HCT116 (cell line): ENCODE results near the gene CUEDC1. TPM values are rescaled to one million over a fixed set of nuclear protein-coding genes. Genes with fewer than 3 reads are reported as not detected.
"Not testable (repeated sequence)": the region's sequence is repeated elsewhere in the genome, so short reads cannot be mapped to it uniquely, and the experiment has no call there.

Experiments used
- ATAC-seq: fragments of 200-7000 bp; cut with Tn5 transposase; 2 replicates; pipeline ENCODE4 v1.9.1; 2020; ENCODE audit warnings: mild to moderate bottlenecking, moderate library complexity
- BruUV-seq: library from RNA; stranded (reverse); fragments of 400-500 nt; replicated peaks from 2 replicates; lab custom pipeline; 2021; lab: Mats Ljungman, UMichigan
- CTCF ChIA-PET: fragments of 300-600 bp; sonication (Branson Sonifier 250); formaldehyde crosslinking; loops from one replicate; lab custom pipeline; 2021; ENCODE audit warnings: antibody characterized with exemption; lab: Charles Lee
- POLR2A ChIA-PET: fragments of 300-600, 350-600 bp; sonication (Branson Sonifier 250); formaldehyde crosslinking; loops from one replicate; lab custom pipeline; 2021; ENCODE audit warnings: antibody characterized with exemption; lab: Charles Lee
- RAD21 ChIA-PET, 2 experiments: fragments of 300-600 bp; sonication (Branson Sonifier 250); formaldehyde crosslinking; loops; one replicate each; lab custom pipeline; 2023; ENCODE audit warnings: low total read pairs in 2 of 2; ENCODE audit not compliant: uncharacterized antibody in 2 of 2, unreplicated experiment in 2 of 2, low non-redundant PET in 1 of 2; lab: Charles Lee
- DNase-seq: peaks from one replicate; pipeline ENCODE4 v3.0.0-alpha.2; 2010; ENCODE audit warnings: low read depth, low spot score
- H2AFZ ChIP-seq: fragments of 200-600 bp; shearing (Covaris generic), sonication (generic); 2 replicates; pipeline ENCODE4 v1.6.1; 2017; ENCODE audit warnings: low read depth, mixed run types, mixed read lengths, antibody characterized with exemption, low read length; ENCODE audit not compliant: poor library complexity, severe bottlenecking
- H3K27ac ChIP-seq: 2 replicates; pipeline ENCODE4 v1.5.1; 2012; ENCODE audit warnings: low read depth, low read length
- H3K27me3 ChIP-seq: fragments of 200-600 bp; sonication (generic); 2 replicates; pipeline ENCODE4 v1.6.1; 2016; ENCODE audit warnings: mixed run types, low read length, mixed read lengths; ENCODE audit not compliant: insufficient read depth
- H3K36me3 ChIP-seq, 2 experiments: fragments of 200-500 bp in 1 of 2; fragments of 200-600 bp in 1 of 2; sonication (Bioruptor generic) in 1 of 2; sonication (generic) in 1 of 2; 2 replicates each; pipeline versions ENCODE4 v1.5.1 to v1.6.1; 2014 to 2016; ENCODE audit warnings: low read length in 2 of 2, inconsistent platforms in 1 of 2, mixed read lengths in 1 of 2, mixed run types in 1 of 2; ENCODE audit not compliant: insufficient read depth in 2 of 2, control insufficient read depth in 1 of 2
- H3K4me1 ChIP-seq, 2 experiments: fragments of 200-600 bp in 1 of 2; sonication (generic) in 1 of 2; 2 replicates each; pipeline versions ENCODE4 v1.5.1 to v1.6.1; 2012 to 2017; ENCODE audit warnings: low read length in 2 of 2, inconsistent platforms in 1 of 2, mild to moderate bottlenecking in 1 of 2, mixed read lengths in 1 of 2, mixed run types in 1 of 2, moderate library complexity in 1 of 2; ENCODE audit not compliant: insufficient read depth in 2 of 2, control insufficient read depth in 1 of 2
- H3K4me2 ChIP-seq: fragments of 200-600 bp; sonication (generic); 2 replicates; pipeline ENCODE4 v1.6.1; 2017; ENCODE audit warnings: mixed run types, low read length, mixed read lengths
- H3K4me3 ChIP-seq, 2 experiments: fragments of 200-600 bp in 1 of 2; sonication (generic) in 1 of 2; replicated peaks in 1 of 2; 2 replicates each; pipeline ENCODE4 v1.5.1; 2011 to 2016; ENCODE audit warnings: low read length in 2 of 2, control low read depth in 1 of 2, low read depth in 1 of 2, mild to moderate bottlenecking in 1 of 2, mixed read lengths in 1 of 2, mixed run types in 1 of 2
- H3K79me2 ChIP-seq: fragments of 200-600 bp; sonication (generic); 2 replicates; pipeline ENCODE4 v1.6.1; 2017; ENCODE audit warnings: mild to moderate bottlenecking, mixed run types, low read length, moderate library complexity, mixed read lengths; ENCODE audit not compliant: insufficient read depth
- H3K9ac ChIP-seq: fragments of 200-600 bp; sonication (generic); 2 replicates; pipeline ENCODE4 v1.6.1; 2016; ENCODE audit warnings: low read length, mixed read lengths
- H3K9me2 ChIP-seq: fragments of 200-600 bp; sonication (generic), shearing (Covaris generic); 2 replicates; pipeline ENCODE4 v1.6.1; 2017; ENCODE audit warnings: mixed run types, mild to moderate bottlenecking, moderate library complexity; ENCODE audit not compliant: insufficient read depth
- H3K9me3 ChIP-seq, 2 experiments: fragments of 200-500 bp in 1 of 2; fragments of 200-600 bp in 1 of 2; sonication (Bioruptor generic) in 1 of 2; sonication (generic) in 1 of 2; 2 replicates each; pipeline ENCODE4 v1.6.1; 2014 to 2017; ENCODE audit warnings: low read length in 2 of 2, mixed read lengths in 2 of 2, inconsistent platforms in 1 of 2, low read depth in 1 of 2, mild to moderate bottlenecking in 1 of 2, mixed run types in 1 of 2, moderate library complexity in 1 of 2; ENCODE audit not compliant: control insufficient read depth in 1 of 2, insufficient read depth in 1 of 2
- H4K20me1 ChIP-seq: fragments of 200-600 bp; sonication (generic), shearing (Covaris generic); 2 replicates; pipeline ENCODE4 v1.6.1; 2017; ENCODE audit warnings: mixed run types, mild to moderate bottlenecking, moderate library complexity; ENCODE audit not compliant: insufficient read depth
- EGR1 ChIP-seq: IDR thresholded peaks from 2 replicates; pipeline ENCODE4 v1.6.1; 2012; ENCODE audit warnings: low read depth
- ELF1 ChIP-seq: IDR thresholded peaks from 2 replicates; pipeline ENCODE4 v1.6.1; 2012; ENCODE audit warnings: low read depth, borderline replicate concordance
- EZH2 ChIP-seq: fragments of 200-600 bp; sonication (generic); IDR thresholded peaks from 2 replicates; pipeline ENCODE4 v1.6.1; 2017; ENCODE audit warnings: antibody characterized with exemption, mixed run types
- FOSL1 ChIP-seq: IDR thresholded peaks from 2 replicates; pipeline ENCODE4 v1.6.1; 2012; ENCODE audit warnings: low read depth
- JUND ChIP-seq: IDR thresholded peaks from 2 replicates; pipeline ENCODE4 v1.6.1; 2012
- POLR2AphosphoS5 ChIP-seq: IDR thresholded peaks from 2 replicates; pipeline ENCODE4 v1.6.1; 2011; ENCODE audit warnings: mild to moderate bottlenecking, low read depth, low read length, moderate library complexity
- RAD21 ChIP-seq: IDR thresholded peaks from 2 replicates; pipeline ENCODE4 v1.6.1; 2012; ENCODE audit warnings: low read depth, mild to moderate bottlenecking
- SIN3A ChIP-seq: IDR thresholded peaks from 2 replicates; pipeline ENCODE4 v1.6.1; 2012; ENCODE audit warnings: low read depth
- SRF ChIP-seq: IDR thresholded peaks from 2 replicates; pipeline ENCODE4 v1.6.1; 2012; ENCODE audit warnings: low read depth
- YY1 ChIP-seq: IDR thresholded peaks from 2 replicates; pipeline ENCODE4 v1.6.1; 2011; ENCODE audit warnings: low read length, low read depth, moderate library complexity, mild to moderate bottlenecking; ENCODE audit not compliant: insufficient replicate concordance; ENCODE audit errors: extremely low read depth
- ZNF274 ChIP-seq: fragments of 200-500 bp; sonication (Bioruptor generic); IDR thresholded peaks from 2 replicates; pipeline ENCODE4 v1.6.1; 2014; ENCODE audit warnings: mild to moderate bottlenecking, low read depth, low read length, inconsistent platforms
- intact Hi-C: fragments of 100-400 bp; cut with micrococcal nuclease; formaldehyde crosslinking; loops from 2 replicates; pipeline ENCODE4 v1.10.0; 2022
- total RNA-seq: library from RNA; stranded (reverse); gene quantifications from one replicate; pipeline ENCODE4 v1.2.1, GENCODE V29; 2021; ENCODE audit not compliant: unreplicated experiment
- TF ChIP-seq, protein P1 (sequence below), 3 experiments: fragments of 200-600 bp in 1 of 3; sonication (generic) in 1 of 3; IDR thresholded peaks in 2 of 3; conservative IDR thresholded peaks in 1 of 3; 2 replicates each; pipeline ENCODE4 v1.5.1; 2012 to 2017; ENCODE audit warnings: low read depth in 2 of 3, low read length in 2 of 3, antibody characterized with exemption in 1 of 3, borderline replicate concordance in 1 of 3, control low read depth in 1 of 3, mild to moderate bottlenecking in 1 of 3, mixed read lengths in 1 of 3, mixed run types in 1 of 3, moderate library complexity in 1 of 3; ENCODE audit not compliant: insufficient read depth in 1 of 3
- TF ChIP-seq, protein P2 (sequence below): IDR thresholded peaks from 2 replicates; pipeline ENCODE4 v1.6.1; 2012

CUEDC1 gene
- total RNA-seq, 1 experiment from 2014 or later: 60.2 TPM

DNA sequence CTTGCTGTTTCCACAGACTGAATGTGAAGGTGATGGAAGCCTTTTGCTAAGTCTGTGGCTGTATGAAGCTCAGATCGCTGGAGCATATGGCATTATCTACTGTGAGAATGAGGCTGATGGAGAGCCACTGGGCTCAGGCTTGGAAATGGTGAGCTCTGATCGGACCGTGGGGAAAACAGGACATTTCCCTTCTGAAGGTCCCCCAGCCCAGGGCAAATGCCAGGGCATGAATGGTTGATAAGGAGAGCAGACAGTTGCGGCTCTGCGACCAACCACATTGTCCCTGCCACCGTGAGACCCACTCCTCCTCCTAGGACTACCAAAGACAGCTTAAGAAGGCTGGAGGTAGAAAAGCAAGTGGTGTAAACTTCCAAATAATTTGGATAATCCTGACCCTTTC is 4.7 kb upstream of the CUEDC1 start:
- ChIA-PET RAD21 (interaction anchor here in 1 of 2 experiments (0.6 kb wide), 1 partner anchor 56 kb away, joined by 3 read pairs; no protein-coding TSS in a partner anchor), POLR2A (interaction anchor here (1.7 kb wide), 1 partner anchor 25 kb away, joined by 3 read pairs; no protein-coding TSS in a partner anchor), CTCF (no interaction called here)
- H3K9me2 ChIP-seq: no peaks in the 10 kb centered on the region
- H3K4me2 ChIP-seq: no peak overlapping the region
- no peak overlapping the region for H3K9ac ChIP-seq
- H3K36me3 ChIP-seq: no peaks in the 10 kb centered on the region
- DNase-seq (no peak), ATAC-seq (no peak)
- BruUV-seq: no TSS peak
- H3K27ac ChIP-seq: no peak overlapping the region
- no peak overlapping the region for H2AFZ ChIP-seq
- H3K9me3 ChIP-seq: no peaks in the 10 kb centered on the region
- H3K27me3 ChIP-seq: no peaks in the 10 kb centered on the region
- no peaks in the 10 kb centered on the region for H3K79me2 ChIP-seq
- intact Hi-C loops: no loop called here
- peaks cover 19 to 25% of the 10 kb centered on the region in 2 experiments for H3K4me1 ChIP-seq
- TF ChIP-seq ELF1 (no peak), RAD21 (no peak), FOSL1 (no peak), ZNF274 (no peak), YY1 (no peak), JUND (no peak), EZH2 (no peak), SIN3A (no peak), POLR2AphosphoS5 (no peak), SRF (no peak), EGR1 (no peak)
- TF ChIP-seq, protein P1, sequence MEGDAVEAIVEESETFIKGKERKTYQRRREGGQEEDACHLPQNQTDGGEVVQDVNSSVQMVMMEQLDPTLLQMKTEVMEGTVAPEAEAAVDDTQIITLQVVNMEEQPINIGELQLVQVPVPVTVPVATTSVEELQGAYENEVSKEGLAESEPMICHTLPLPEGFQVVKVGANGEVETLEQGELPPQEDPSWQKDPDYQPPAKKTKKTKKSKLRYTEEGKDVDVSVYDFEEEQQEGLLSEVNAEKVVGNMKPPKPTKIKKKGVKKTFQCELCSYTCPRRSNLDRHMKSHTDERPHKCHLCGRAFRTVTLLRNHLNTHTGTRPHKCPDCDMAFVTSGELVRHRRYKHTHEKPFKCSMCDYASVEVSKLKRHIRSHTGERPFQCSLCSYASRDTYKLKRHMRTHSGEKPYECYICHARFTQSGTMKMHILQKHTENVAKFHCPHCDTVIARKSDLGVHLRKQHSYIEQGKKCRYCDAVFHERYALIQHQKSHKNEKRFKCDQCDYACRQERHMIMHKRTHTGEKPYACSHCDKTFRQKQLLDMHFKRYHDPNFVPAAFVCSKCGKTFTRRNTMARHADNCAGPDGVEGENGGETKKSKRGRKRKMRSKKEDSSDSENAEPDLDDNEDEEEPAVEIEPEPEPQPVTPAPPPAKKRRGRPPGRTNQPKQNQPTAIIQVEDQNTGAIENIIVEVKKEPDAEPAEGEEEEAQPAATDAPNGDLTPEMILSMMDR (IDR thresholded peaks at IDR 0.05 in 2 of 3, conservative IDR thresholded peaks at IDR 0.05 in 1 of 3; ENCODE audit: borderline replicate concordance in 1 of 3, insufficient read depth in 1 of 3, low read depth in 2 of 3, low read length in 2 of 3): no peak
- TF ChIP-seq, protein P2, sequence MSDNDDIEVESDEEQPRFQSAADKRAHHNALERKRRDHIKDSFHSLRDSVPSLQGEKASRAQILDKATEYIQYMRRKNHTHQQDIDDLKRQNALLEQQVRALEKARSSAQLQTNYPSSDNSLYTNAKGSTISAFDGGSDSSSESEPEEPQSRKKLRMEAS: no peak
- no peaks in the 10 kb centered on the region for H4K20me1 ChIP-seq
- no peak overlapping the region for H3K4me3 ChIP-seq

DNA sequence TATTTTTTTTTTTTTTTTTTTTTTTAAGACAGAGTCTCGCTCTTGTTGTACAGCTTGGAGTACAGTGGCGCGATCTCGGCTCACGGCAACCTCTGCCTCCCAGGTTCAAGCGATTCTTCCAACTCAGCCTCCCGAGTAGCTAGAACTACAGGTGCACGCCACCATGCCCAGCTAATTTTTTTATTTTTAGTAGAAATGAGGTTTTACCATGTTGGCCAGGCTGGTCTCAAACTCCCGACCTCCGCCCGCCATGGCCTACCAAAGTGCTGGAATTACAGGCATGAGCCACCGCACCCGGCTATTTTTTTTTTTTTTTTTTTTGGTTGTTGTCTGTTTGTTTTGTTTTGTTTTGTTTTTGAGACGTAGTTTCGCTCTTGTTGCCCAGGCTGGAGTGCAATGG is 3.2 kb upstream of the CUEDC1 start:
- ATAC-seq, CTCF ChIA-PET, H3K9me3 ChIP-seq, intact Hi-C loops, DNase-seq, H3K36me3 ChIP-seq, H3K9ac ChIP-seq, H2AFZ ChIP-seq, H3K27ac ChIP-seq, H3K4me3 ChIP-seq, H3K4me2 ChIP-seq, H4K20me1 ChIP-seq, RAD21 ChIA-PET, H3K27me3 ChIP-seq, H3K9me2 ChIP-seq, BruUV-seq: not testable (repeated sequence)
- peaks cover 14% of the 10 kb centered on the region for H3K79me2 ChIP-seq
- POLR2A ChIA-PET: interaction anchor here (1.7 kb wide), 1 partner anchor 27 kb away, joined by 3 read pairs; no protein-coding TSS in a partner anchor
- H3K4me1 ChIP-seq: peaks cover 27 to 36% of the 10 kb centered on the region in 2 experiments
